HUDEP-2 (cell line): ENCODE measurements around the gene B4GALT7.
"Not testable (repeated sequence)": the region's sequence is repeated elsewhere in the genome, so short reads cannot be mapped to it uniquely, and the experiment has no call there.

Experiments
- DNase-seq, 76 experiments: peaks; one replicate each; lab custom pipeline; 2025; ENCODE audit not compliant: unreplicated experiment in 76 of 76; lab: John Stamatoyannopoulos, UW

B4GALT7 gene

GRCh38 chr5:177599731-177600507 lies at the start of gene B4GALT7:
B4GALT7 (plus strand) TSS chr5:177600132; CDS start chr5:177600211, 79 bp downstream.
- DNase-seq: peak in 72 of 76 experiments; percentile 15 to 86 (median 70)

GRCh38 chr5:177552839-177553455 lies 47.0 kb upstream of the B4GALT7 start:
- no peak for DNase-seq

- DNase-seq: peak in 13 of 76 experiments; percentile 3 to 40 (median 20)
Measured at GRCh38 chr5:177553671-177554429, 46.1 kb upstream of the B4GALT7 start.

- DNase-seq: peak in 75 of 76 experiments; percentile 30 to 97 (median 89)
Measured at GRCh38 chr5:177554474-177555111, 45.3 kb upstream of the B4GALT7 start, which contains the start of gene FAM193B. FAM193B (minus strand) TSS chr5:177554563; CDS start chr5:177554458, 105 bp downstream.

GRCh38 chr5:177555228-177555627 lies 44.7 kb upstream of the B4GALT7 start:
- no peak for DNase-seq

- DNase-seq: no peak
Measured at GRCh38 chr5:177555665-177556064, 44.3 kb upstream of the B4GALT7 start.

GRCh38 chr5:177557041-177557647 lies 42.8 kb upstream of the B4GALT7 start:
- DNase-seq: peak in 35 of 76 experiments; percentile 3 to 46 (median 15)

GRCh38 chr5:177557796-177558195 lies 42.1 kb upstream of the B4GALT7 start:
- DNase-seq: no peak

- DNase-seq: not testable (repeated sequence)
Measured at GRCh38 chr5:177559446-177559941, 40.4 kb upstream of the B4GALT7 start.

GRCh38 chr5:177565046-177565445 lies 34.9 kb upstream of the B4GALT7 start:
- DNase-seq: no peak

GRCh38 chr5:177568326-177568725 lies 31.6 kb upstream of the B4GALT7 start:
- no peak for DNase-seq

- DNase-seq: no peak
Measured at GRCh38 chr5:177569894-177570293, 30.0 kb upstream of the B4GALT7 start.

- no peak for DNase-seq
Measured at GRCh38 chr5:177575488-177575887, 24.4 kb upstream of the B4GALT7 start.

GRCh38 chr5:177576169-177576568 lies 23.8 kb upstream of the B4GALT7 start:
- DNase-seq: no peak

GRCh38 chr5:177578316-177578715 lies 21.6 kb upstream of the B4GALT7 start:
- no peak for DNase-seq

GRCh38 chr5:177588413-177588909 lies 11.5 kb upstream of the B4GALT7 start:
- no peak for DNase-seq

- DNase-seq: no peak
Measured at GRCh38 chr5:177590406-177590805, 9.5 kb upstream of the B4GALT7 start.

- DNase-seq: no peak
Measured at GRCh38 chr5:177591690-177592009, 8.3 kb upstream of the B4GALT7 start.

- peak in 69 of 76 experiments; percentile 6 to 77 (median 59) for DNase-seq
Measured at GRCh38 chr5:177592010-177592834, 7.7 kb upstream of the B4GALT7 start, which contains the start of gene TMED9. TMED9 (plus strand) TSS chr5:177592203; CDS start chr5:177592215, 12 bp downstream.
